Pulmonary artery endothelial cell (primary cell): Measurements from ENCODE around the gene ZNF248. TPM values are rescaled to one million over a fixed set of nuclear protein-coding genes. Genes with fewer than 3 reads are reported as not detected.
"Not testable (repeated sequence)": the region's sequence is repeated elsewhere in the genome, so short reads cannot be mapped to it uniquely, and the experiment has no call there.

Experiments
- DNase-seq: peaks from one replicate; pipeline ENCODE4 v3.0.0-alpha.2; 2011; ENCODE audit warnings: low read depth, low spot score
- total RNA-seq: library from RNA; depleted of rRNA; stranded (reverse); fragments of >200 nt; gene quantifications from 2 replicates; pipeline ENCODE4 v1.2.3, GENCODE V29; 2014

The ZNF248 gene
- total RNA-seq, 1 donor from 2014 or later = 3.9 TPM

DNA sequence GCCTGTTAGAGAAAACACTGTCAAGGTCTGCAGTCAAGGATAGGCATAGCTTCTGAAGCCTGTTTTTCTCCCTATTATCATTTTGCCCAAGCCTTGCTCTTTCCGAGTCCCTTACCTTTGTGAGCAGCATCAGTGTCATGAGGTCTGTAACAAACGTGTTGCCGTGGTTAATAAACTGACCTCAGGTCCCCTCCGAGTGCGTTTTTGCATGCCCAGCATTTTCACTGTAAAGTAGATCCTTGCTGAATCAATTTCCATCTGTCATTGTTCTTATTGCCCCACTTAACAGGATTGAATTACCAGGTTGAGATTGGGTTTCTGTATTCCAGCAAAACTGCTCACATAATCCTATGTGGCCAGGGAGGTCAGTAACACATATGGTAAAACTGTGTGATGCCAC is 110.3 kb downstream of the ZNF248 start:
- no peak for DNase-seq

DNA sequence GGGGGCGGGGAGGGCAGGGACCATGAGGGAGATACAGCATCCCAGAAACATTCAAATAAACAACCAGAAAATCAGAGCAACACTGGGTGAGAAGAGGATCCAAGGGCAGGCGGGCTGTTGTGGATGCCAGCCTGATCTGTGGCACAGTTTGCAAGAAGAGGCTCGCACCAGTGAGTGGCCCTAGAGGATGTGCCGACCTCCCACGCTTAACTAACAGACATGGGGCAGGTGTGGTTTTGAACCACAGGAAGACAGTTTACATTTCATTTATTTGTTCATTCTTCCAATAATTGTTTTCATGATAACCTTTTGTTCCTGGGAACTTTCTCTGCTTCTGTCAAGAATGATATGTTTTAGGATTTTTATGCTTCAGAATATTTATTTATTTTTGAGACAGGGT is 115.6 kb downstream of the ZNF248 start:
- DNase-seq = no peak

DNA sequence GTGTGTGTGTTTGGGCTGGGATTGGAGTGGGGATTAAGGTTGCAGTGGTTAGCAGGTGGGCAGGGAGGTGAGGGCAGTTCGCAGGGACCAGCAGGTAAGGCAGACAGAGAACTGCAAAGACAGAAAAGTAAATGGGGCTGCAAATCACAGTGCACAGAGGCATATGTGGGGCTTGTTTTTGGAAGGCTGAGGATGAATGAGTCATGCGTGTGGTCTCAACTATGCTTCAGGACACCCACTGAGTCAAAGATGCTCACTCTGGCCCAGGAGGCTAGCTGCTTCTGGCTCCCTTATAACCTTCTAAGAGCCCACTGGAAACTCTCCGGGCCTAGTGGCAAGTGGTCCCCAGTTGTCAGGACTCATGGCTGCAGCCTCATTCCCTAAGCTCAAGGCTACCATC is 118.2 kb downstream of the ZNF248 start:
- no peak for DNase-seq

DNA sequence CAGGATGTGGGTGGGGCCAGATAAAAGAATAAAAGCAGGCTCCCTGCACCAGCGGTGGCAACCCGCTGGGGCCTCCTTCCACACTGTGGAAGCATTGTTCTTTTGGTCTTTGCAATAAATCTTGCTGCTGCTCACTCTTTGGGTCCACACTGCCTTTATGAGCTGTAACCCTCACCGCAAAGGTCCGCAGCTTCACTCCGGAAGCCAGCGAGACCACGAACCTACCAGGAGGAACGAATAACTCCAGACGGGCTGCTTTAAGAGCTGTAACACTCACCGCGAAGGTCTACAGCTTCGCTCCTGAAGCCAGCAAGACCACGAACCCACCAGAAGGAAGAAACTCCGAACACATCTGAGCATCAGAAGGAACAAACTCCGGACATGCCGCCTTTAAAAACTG is 119.2 kb downstream of the ZNF248 start:
- DNase-seq = not testable (repeated sequence)

DNA sequence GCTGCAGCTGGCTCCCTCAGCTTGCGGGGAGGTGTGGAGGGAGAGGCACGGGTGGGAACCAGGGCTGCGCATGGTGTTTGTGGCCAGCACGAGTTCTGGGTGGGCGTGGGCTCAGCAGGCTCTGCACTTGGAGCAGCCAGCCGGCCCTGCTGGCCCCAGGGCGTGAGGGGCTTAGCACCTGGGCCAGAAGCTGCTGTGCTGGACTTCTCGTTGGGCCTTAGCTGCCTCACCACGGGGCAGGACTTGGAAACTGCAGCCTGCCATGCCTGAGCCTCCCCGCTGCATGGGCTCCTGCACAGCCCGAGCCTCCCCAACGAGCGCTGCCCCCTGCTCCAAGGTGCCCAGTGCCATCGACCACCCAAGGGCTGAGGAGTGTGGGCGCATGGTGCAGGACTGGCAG is 120.1 kb downstream of the ZNF248 start:
- DNase-seq = no peak

DNA sequence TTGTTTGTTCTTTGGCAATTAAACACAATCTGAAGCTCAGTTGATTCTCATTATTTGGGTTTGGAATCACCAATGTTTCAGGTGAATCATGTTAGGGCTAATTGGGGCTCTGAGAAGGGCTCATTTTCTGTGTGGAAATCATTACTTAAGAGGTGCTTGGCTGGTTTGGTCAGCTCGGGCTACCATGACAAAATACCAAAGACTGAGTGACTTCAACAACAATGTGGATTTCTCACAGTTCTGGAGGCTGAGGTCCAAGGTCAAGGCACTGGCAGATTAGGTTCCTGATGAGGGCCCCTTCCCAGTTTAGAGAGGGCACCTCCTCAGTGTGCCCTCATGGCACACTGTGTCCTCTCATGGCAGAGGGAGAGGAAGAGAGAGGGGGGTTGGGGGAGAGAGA is 121.3 kb downstream of the ZNF248 start:
- no peak for DNase-seq

DNA sequence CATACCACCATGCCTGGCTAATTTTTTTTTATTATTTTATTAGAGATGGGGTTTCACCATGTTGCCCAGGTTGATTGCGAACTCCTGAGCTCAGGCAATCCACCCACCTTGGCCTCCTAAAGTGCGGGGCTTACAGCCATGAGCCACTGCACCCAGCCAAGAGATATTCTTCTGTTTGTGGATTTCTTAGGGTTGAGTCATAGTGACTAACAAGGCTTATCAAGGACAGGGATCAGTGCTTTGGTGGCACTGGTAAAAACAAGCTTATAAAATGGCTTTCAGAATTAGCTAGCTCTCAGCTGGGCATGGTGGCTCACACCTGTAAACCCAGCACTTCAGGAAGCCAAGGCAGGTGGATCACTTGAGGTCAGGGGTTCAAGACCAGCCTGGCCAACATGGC is 122.4 kb downstream of the ZNF248 start:
- DNase-seq = no peak

Other genes with a start within 250 kb of the ZNF248 start
- gene ZNF25, start 119.0 kb upstream of the ZNF248 start, total RNA-seq = 6.5 and 7.4 TPM in 2 replicates
- gene ZNF33A, start 153.1 kb upstream of the ZNF248 start, total RNA-seq = 9.0 and 14.6 TPM in 2 replicates
- 7.5 and 12.9 TPM in 2 replicates for gene ZNF37A, start 236.7 kb upstream of the ZNF248 start, total RNA-seq